Measurements from ENCODE around the gene PCDHGC3. TPM values are rescaled to one million over a fixed set of nuclear protein-coding genes. Genes with fewer than 3 reads are reported as not detected.

PCDHGC3 gene
- total and polyA plus RNA-seq, 2 of the 13 experiments (the other 11 are each of a cell fraction or from before 2014, with no cell fraction given), result 0.20 to 0.30 TPM

DNA sequence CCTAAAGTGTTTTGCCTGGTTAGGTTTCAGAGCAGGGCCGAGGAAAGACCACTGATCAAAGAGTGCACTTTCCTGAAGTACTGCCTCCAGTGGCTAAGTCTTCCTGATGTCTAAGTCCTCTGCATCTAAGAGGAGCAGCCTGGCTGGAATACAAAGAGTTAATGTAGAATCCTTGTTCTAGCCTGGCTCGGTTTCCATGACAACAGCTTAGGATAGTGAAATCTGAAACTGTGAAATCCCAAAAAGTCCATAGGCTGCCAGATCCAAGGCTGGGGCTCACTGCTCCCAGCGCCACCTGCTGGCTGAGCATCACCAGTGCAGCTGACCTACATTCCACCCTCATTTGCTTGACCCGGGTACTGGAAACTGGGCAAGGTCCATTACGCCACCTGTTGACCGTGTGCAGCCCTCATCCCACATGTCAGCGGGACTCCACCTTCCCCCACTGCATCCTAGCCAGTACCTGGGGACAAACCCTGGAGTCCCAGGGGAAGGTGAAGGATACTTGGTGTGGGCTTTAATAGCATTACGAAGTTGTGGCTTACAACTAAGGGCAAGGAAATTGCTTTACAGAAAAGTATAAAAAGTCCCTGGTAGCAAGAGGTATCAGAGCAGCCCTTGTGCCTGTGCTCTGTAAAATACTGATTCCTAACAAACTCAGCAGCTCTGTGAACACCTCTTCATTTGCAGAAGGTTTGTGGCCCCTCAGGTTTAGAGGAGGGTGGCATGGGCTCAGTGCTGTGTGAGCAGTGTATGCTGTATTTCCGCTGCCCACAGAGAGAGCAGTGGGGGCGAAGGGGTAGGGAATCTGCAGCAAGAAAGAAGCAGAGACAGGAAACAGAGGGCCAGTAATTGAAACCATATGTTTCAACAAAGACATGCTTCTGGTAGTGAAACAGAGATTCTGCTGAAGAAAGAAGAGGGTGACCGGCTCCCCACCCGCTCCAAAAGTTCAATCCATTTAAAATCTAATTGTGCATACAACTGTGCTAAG is 49.1 kb downstream of the PCDHGC3 start (continued):
- TF ChIP-seq, protein P1, sequence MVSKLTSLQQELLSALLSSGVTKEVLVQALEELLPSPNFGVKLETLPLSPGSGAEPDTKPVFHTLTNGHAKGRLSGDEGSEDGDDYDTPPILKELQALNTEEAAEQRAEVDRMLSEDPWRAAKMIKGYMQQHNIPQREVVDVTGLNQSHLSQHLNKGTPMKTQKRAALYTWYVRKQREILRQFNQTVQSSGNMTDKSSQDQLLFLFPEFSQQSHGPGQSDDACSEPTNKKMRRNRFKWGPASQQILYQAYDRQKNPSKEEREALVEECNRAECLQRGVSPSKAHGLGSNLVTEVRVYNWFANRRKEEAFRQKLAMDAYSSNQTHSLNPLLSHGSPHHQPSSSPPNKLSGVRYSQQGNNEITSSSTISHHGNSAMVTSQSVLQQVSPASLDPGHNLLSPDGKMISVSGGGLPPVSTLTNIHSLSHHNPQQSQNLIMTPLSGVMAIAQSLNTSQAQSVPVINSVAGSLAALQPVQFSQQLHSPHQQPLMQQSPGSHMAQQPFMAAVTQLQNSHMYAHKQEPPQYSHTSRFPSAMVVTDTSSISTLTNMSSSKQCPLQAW (CRISPR knock-in tag; IDR thresholded peaks at IDR 0.05), result no peak
- TF ChIP-seq, protein P2, sequence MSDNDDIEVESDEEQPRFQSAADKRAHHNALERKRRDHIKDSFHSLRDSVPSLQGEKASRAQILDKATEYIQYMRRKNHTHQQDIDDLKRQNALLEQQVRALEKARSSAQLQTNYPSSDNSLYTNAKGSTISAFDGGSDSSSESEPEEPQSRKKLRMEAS (IDR thresholded peaks at IDR 0.05), result peak; percentile 64; the same call in 1 of the 2 replicates
- TF ChIP-seq ZMYM4 (CRISPR knock-in tag; IDR thresholded peaks at IDR 0.05) (peak; percentile 83), HCFC1 (IDR thresholded peaks at IDR 0.05; ENCODE audit: low read depth, low read length) (peak; percentile 35; the same call in 1 of the 2 replicates), RBM22 (optimal IDR thresholded peaks at IDR 0.05; ENCODE audit: low read length) (peak; percentile 79), MED13 (CRISPR knock-in tag; IDR thresholded peaks at IDR 0.05) (no peak), ZNF350 (CRISPR knock-in tag; IDR thresholded peaks at IDR 0.05; ENCODE audit: borderline replicate concordance, low read depth) (peak; percentile 77), ARNT (IDR thresholded peaks at IDR 0.05) (no peak), FOXK1 (CRISPR knock-in tag; IDR thresholded peaks at IDR 0.05; ENCODE audit: borderline replicate concordance, low read depth) (peak; percentile 58; the same call in 1 of the 2 replicates), ERF (CRISPR knock-in tag; IDR thresholded peaks at IDR 0.05) (0 out of 2 replicates have a peak, but pooled peaks have one; percentile 68), ZNF788 (CRISPR knock-in tag; IDR thresholded peaks at IDR 0.05; ENCODE audit: borderline replicate concordance) (peak; percentile 61; the same call in 1 of the 2 replicates), ZNF652 (CRISPR knock-in tag; IDR thresholded peaks at IDR 0.05; ENCODE audit: borderline replicate concordance, low read depth) (peak; percentile 92), ZBTB8A (CRISPR knock-in tag; IDR thresholded peaks at IDR 0.05; ENCODE audit: borderline replicate concordance, low read depth) (no peak), ZNF33B (CRISPR knock-in tag; IDR thresholded peaks at IDR 0.05) (no peak), KMT2B (CRISPR knock-in tag; IDR thresholded peaks at IDR 0.05) (0 out of 2 replicates have a peak, but pooled peaks have one; percentile 26), BRCA1 (CRISPR knock-in tag; IDR thresholded peaks at IDR 0.05) (no peak), CAMTA2 (CRISPR knock-in tag; IDR thresholded peaks at IDR 0.05; ENCODE audit: borderline replicate concordance) (no peak)
- TF ChIP-seq, protein P3, sequence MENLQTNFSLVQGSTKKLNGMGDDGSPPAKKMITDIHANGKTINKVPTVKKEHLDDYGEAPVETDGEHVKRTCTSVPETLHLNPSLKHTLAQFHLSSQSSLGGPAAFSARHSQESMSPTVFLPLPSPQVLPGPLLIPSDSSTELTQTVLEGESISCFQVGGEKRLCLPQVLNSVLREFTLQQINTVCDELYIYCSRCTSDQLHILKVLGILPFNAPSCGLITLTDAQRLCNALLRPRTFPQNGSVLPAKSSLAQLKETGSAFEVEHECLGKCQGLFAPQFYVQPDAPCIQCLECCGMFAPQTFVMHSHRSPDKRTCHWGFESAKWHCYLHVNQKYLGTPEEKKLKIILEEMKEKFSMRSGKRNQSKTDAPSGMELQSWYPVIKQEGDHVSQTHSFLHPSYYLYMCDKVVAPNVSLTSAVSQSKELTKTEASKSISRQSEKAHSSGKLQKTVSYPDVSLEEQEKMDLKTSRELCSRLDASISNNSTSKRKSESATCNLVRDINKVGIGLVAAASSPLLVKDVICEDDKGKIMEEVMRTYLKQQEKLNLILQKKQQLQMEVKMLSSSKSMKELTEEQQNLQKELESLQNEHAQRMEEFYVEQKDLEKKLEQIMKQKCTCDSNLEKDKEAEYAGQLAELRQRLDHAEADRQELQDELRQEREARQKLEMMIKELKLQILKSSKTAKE (CRISPR knock-in tag; IDR thresholded peaks at IDR 0.05; ENCODE audit: borderline replicate concordance), result no peak
- TF ChIP-seq, protein P4, sequence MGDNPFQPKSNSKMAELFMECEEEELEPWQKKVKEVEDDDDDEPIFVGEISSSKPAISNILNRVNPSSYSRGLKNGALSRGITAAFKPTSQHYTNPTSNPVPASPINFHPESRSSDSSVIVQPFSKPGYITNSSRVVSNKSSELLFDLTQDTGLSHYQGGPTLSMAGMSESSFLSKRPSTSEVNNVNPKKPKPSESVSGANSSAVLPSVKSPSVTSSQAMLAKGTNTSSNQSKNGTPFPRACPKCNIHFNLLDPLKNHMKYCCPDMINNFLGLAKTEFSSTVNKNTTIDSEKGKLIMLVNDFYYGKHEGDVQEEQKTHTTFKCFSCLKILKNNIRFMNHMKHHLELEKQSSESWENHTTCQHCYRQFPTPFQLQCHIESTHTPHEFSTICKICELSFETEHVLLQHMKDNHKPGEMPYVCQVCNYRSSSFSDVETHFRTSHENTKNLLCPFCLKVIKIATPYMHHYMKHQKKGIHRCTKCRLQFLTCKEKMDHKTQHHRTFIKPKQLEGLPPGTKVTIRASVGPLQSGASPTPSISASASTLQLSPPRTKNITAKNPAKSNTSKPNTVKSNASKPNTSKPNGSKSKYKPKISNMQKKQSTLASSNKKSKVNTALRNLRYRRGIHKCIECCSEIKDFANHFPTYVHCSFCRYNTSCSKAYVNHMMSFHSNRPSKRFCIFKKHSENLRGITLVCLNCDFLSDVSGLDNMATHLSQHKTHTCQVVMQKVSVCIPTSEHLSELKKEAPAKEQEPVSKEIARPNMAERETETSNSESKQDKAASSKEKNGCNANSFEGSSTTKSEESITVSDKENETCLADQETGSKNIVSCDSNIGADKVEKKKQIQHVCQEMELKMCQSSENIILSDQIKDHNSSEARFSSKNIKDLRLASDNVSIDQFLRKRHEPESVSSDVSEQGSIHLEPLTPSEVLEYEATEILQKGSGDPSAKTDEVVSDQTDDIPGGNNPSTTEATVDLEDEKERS (CRISPR knock-in tag; IDR thresholded peaks at IDR 0.05), result 0 out of 2 replicates have a peak, but pooled peaks have one; percentile 34
- TF ChIP-seq, protein P5, sequence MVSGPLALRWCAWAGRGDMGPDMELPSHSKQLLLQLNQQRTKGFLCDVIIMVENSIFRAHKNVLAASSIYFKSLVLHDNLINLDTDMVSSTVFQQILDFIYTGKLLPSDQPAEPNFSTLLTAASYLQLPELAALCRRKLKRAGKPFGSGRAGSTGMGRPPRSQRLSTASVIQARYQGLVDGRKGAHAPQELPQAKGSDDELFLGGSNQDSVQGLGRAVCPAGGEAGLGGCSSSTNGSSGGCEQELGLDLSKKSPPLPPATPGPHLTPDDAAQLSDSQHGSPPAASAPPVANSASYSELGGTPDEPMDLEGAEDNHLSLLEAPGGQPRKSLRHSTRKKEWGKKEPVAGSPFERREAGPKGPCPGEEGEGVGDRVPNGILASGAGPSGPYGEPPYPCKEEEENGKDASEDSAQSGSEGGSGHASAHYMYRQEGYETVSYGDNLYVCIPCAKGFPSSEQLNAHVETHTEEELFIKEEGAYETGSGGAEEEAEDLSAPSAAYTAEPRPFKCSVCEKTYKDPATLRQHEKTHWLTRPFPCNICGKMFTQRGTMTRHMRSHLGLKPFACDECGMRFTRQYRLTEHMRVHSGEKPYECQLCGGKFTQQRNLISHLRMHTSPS (CRISPR knock-in tag; IDR thresholded peaks at IDR 0.05; ENCODE audit: low read depth), result peak; percentile 63; the same call in 1 of the 2 replicates
